Activated CD4-positive, alpha-beta T cell treated with anti-CD3 and anti-CD28 coated beads, Interleukin-2, amount 50 U/mL, for 1 hour (primary cell): Measurements from ENCODE around the gene CSGALNACT2.
"Not testable (repeated sequence)": the region's sequence is repeated elsewhere in the genome, so short reads cannot be mapped to it uniquely, and the experiment has no call there.

Experiments
- DNase-seq: peaks from one replicate; pipeline ENCODE4 v3.0.0-alpha.2; 2020

Gene CSGALNACT2, protein sequence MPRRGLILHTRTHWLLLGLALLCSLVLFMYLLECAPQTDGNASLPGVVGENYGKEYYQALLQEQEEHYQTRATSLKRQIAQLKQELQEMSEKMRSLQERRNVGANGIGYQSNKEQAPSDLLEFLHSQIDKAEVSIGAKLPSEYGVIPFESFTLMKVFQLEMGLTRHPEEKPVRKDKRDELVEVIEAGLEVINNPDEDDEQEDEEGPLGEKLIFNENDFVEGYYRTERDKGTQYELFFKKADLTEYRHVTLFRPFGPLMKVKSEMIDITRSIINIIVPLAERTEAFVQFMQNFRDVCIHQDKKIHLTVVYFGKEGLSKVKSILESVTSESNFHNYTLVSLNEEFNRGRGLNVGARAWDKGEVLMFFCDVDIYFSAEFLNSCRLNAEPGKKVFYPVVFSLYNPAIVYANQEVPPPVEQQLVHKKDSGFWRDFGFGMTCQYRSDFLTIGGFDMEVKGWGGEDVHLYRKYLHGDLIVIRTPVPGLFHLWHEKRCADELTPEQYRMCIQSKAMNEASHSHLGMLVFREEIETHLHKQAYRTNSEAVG

DNA sequence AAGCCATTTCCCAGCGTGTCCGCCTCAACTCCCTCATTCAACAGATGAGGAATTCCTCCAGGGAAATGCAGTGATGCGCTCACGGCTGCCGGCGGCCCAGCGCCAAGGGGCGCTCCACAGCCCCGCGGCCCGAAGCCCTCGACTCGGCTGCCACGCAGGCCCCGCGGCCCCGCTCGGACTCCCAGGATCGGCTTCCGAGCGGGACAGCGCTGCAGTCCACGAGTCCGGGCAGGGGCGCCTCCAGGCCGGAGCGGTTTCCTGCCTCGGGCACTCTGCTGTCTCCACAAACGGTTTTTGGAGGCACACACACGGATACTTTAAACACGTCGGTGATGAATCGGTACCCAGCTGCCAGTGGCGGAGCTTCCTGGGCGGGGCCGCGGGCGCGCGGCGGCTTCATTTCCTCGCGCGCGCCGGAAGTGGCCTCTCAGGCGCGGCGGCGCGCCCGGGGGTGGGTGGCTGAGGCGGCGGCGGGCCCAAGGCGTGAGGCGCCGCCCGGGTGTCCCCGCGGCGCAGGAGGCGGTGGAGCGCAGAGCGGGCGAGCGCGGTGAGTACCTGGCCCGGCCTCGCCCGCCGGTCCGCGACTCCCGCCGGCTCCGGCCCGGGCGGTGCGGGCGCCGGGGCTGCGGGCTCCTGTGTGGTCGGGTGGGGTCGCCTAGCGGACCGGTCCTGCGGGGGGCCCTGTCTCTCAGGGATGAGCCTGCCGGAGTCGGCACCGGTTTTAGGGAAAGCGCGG lies at the start of gene CSGALNACT2:
Gene CSGALNACT2, plus strand, starts transcription at position 425 of the 736 bp plus-strand sequence. CDS start 16,705 bp downstream, outside the sequence.
- DNase-seq = peak; percentile 85

DNA sequence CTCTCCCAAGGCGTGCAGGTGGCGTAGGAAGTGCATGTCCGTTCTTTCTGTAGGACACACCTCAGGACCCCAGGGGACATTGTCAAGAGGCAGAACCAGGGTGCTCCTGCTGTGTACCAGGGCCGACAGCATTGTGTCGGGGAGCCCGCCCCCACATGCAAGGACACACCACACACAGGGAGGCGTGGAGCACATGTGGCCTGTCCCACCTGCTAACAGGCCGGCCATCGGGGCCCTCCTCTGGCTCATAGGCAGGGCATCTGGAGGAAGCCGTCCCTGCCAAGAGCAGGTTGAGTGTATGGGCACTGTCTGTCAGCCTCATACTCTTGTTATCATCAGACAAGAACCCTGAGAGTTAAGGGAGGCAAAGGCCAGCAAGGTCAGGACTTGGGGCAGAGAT lies 48.7 kb upstream of the CSGALNACT2 start:
- no peak for DNase-seq

DNA sequence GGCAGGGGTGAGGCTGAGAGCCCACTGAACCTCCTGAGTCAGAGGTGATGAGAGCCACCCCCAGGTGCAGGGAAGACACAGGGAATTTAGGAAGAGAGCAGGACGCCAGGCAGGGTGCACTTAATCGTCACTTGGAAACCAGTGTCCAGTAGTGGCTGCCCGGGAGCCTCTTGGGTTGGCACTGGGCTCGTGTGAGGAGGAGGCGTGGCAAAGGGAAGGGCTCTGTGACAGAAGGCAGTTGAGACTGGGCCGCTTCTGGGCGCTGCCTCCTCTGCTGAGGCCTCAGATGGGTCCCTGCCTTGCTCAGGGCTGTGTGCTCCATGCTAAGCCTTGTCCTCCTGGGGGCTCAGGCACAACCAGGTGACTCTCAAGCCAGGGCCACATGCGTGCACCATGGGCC lies 48.1 kb upstream of the CSGALNACT2 start:
- no peak for DNase-seq

DNA sequence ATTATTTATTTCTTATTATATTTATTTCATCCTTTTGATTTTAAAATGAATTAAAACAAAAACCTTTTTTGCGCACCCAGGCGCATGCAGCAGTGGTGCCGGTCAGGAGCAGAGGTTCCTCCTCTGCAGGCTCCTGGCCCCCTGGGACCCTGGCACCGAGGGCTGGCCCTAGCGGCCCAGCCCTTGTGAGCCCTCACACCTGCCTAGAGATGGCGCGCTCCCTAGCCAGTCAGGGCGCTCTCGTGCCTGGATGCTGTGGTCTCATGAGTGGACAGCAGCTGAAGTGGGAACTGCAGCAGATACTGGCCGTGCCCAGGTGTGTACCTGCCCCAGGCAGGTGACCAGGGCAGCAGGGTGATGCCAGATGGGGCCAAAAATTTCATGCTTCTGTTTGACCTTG lies 47.6 kb upstream of the CSGALNACT2 start:
- no peak for DNase-seq

DNA sequence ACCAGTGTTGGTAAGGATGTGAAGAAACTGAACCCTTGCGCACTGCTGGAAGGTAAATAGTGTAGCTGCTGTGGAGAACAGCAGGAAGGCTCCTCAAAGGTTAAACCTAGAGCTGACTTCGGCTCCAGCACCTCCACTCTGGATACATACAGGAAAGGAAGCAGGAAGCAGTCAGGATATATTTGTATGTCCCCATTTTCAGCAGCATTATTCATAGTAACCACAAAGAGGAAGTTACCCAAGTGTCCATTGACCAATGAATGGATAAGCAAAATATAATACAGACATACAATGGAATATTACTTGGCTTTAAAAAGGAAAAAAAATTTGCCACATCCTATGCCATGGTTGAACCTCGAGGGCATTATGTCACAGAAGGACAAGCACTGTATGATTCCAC lies 46.4 kb upstream of the CSGALNACT2 start:
- DNase-seq = no peak

DNA sequence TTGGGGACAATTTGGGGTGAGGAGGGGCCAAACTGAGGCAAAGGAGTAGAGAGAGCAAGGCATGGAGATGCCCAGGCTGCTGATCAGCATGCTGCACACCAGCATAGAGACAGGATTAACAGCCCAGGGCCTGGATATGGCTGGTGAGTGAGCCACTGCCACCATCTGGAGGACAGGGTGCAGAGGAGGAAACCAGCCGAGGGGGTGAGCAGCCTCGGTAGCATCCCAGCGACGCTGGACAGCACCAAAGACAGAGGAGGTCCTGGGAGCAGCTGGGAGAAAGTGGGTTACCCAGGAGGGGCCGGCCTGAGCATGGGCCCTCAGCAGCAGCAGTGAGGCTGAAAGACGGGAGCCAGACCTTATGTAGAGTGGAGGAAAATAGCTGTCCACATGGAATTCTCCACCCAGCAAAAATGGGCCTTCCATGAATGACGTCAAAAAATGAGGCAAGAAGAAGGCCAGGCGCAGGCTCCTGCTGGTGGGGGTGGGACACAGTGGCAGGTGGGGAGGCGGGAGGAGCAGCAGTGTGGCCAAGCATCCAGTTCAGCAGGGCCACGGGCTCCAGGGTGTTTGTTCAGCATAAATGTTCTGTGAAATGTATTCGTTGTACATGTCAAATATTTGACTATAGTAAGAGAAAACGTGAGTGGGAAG lies 44.7 kb upstream of the CSGALNACT2 start:
- DNase-seq = no peak

DNA sequence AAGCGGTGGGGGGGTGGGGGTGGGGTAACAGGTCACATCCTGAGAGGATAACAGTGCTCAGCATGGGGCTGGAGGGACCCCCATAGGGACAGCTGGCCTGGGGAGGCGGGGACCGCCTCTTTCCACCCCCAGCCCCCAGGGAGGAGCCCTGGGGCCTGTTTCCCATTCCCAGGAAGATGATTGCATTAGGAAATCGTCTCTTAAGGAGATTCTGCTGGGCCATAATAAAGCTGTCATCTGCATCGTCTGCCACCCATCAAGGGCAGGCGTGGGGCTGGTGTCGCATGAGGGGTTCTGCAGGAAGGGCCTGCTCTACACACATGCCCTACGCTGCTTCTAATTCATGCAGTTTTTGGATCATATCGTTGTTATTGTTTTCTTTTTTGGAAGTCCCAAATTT lies 44.2 kb upstream of the CSGALNACT2 start:
- no peak for DNase-seq

DNA sequence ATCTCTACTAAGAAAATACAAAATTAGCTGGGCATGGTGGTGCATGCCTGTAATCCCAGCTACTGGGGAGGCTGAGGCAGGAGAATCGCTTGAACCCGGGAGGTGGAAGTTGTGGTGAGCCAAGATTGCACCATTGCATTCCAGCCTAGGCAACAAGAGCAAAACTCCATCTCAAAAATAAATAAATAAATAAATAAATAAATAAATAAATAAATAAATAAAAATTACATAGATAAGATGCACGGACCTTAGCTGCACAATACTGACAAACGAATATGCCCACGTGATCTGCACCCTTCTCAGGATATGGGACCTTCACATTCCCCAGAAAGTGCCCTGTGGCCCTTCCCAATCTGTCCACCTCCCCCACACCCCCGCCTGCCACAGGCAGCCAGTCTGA lies 38.9 kb upstream of the CSGALNACT2 start:
- DNase-seq = not testable (repeated sequence)

DNA sequence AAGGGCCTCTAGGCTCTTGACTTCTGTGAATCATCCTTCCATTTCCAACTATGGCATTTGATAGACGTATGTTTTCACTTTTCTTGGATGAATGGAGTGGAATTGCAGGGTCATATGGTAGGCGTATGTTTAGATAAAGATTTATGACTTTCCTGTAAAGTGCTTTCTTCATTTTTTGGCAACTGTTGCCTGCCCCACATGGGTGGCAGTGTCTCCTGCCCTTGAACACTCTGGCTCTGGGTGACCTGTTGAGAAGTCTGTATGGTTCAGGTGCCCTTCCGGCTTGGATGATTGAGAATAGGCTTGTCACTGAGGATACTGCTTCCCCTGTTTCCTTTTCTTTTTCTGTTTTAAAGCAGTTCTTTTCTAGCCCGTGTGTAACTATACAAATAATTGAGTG lies 38.3 kb upstream of the CSGALNACT2 start:
- DNase-seq = no peak

DNA sequence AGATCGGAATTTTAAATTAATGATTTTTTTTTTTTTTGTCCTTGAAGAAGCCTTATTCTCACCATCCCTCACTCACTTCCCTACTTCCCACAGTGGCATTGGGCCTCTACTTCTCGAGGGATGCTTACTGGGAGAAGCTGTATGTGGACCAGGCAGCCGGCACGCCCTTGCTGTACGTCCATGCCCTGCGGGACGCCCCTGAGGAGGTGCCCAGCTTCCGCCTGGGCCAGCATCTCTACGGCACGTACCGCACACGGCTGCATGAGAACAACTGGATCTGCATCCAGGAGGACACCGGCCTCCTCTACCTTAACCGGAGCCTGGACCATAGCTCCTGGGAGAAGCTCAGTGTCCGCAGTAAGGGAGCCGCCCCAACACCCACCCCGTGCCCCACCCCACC lies 37.9 kb upstream of the CSGALNACT2 start:
- DNase-seq = no peak

DNA sequence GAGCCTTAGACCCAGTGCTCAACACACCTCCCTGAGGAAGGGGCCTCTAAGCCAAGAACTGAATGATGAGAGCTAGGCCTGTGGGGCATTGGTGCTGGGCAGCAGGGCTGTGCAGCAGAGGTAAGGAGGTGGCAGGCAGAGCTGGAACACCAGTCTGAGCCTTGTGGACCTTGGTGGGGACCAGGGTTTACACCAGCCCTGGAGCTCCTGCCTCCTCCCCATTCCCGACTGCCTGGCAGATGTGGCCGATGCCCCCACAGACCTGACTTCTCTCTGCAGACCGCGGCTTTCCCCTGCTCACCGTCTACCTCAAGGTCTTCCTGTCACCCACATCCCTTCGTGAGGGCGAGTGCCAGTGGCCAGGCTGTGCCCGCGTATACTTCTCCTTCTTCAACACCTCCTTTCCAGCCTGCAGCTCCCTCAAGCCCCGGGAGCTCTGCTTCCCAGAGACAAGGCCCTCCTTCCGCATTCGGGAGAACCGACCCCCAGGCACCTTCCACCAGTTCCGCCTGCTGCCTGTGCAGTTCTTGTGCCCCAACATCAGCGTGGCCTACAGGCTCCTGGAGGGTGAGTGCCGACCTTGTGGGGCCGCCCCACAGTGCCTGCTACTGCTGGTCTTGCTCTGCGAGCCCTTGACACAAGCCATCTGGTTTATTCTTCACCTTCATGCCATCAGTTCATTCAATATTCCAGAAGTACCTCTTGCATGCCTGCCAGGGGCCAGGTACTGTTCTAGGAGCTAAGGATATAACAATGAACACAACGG lies 36.0 kb upstream of the CSGALNACT2 start:
- DNase-seq = no peak

DNA sequence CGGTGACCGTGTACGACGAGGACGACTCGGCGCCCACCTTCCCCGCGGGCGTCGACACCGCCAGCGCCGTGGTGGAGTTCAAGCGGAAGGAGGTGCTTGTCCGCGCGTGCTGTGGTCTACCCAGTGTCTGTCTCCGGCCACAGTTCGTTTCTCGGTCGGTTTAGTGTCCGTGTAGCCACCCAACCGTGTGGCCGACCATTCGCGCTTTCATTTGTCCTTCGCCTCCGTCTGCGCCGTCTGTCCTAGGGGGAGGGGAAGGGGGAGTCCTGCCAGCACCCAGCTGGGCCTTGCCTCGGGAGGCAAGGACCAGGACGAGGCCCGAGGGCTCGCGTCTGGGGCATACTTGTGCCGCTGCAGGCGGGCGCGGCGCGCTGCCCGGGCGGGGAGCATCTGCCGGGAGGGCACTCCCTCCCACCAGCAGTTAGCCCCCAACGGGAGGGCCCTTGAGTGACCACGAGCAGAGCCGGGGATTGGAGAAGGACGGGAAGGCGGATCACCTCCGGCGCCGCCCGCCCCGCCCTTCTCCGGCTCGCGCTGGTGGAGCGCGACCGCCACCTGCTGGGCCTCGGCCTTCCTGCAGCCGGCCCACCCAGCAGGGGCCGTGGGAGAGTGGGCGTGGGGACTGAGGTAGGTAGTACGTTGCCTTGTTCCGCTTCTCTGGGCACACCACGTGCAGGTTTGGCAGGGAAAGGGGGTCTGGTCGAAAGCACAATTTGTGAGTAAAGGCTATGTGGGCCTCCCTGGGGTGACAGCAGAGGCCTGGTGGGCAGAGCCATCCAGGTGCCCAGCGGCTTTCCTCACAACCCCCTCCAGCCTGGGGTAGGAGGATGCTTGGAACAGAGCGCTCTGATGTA lies 32.9 kb upstream of the CSGALNACT2 start:
- DNase-seq = peak; percentile 71

DNA sequence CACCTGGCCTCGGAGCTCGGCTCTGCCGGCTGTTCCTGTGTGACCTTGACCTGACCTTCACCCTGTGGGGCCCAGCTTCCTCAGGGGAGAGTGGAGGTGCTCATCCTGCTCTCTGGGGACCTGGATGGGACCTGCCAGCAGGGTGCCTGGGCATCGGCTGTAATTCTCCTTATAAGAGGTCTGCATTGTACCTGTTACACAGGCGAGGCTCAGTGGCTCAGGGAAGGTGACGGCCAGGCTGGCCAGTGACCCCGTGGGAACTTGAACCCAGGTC lies 32.4 kb upstream of the CSGALNACT2 start:
- DNase-seq = no peak

DNA sequence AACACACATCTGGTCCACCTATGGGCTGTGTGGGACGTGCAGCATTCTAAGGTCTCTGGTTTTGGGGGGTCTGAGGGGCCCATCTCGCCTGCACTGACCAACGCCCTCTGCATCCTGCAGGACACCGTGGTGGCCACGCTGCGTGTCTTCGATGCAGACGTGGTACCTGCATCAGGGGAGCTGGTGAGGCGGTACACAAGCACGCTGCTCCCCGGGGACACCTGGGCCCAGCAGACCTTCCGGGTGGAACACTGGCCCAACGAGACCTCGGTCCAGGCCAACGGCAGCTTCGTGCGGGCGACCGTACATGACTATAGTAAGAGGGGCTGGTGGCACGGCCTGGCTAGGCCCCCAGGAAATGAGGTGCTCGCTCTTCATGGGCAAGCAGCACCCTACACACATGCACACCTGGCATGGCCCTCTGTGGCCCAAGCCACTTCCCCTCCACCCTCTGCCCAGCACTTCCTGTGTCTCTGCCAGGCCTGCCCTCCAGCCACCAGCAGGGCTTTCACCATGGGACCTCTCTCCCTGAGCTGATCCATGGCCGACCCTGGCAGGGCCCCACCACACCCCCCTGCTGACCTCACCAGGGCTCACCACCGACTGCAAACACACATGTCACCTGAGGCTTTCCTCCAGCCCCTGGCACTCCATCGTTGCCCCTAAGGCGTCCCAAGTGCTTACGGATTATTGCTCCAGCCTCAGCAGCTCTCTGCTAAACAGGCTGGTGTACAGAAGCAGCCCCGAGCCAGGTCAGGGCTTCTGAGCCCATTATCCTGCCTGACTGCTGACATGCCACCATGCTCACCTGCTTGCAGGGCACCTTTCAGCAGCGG lies 31.8 kb upstream of the CSGALNACT2 start:
- DNase-seq = no peak

DNA sequence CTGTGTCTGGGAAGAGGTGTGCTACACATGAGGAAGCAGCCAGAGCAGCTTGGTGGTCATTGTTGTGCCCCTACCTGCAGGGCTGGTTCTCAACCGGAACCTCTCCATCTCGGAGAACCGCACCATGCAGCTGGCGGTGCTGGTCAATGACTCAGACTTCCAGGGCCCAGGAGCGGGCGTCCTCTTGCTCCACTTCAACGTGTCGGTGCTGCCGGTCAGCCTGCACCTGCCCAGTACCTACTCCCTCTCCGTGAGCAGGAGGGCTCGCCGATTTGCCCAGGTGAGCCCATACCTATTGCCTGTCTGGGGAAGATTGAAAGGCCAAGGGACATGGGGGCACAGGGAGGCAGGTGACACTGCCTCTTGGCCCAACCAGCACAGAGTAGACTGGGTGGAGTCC lies 29.3 kb upstream of the CSGALNACT2 start:
- no peak for DNase-seq

DNA sequence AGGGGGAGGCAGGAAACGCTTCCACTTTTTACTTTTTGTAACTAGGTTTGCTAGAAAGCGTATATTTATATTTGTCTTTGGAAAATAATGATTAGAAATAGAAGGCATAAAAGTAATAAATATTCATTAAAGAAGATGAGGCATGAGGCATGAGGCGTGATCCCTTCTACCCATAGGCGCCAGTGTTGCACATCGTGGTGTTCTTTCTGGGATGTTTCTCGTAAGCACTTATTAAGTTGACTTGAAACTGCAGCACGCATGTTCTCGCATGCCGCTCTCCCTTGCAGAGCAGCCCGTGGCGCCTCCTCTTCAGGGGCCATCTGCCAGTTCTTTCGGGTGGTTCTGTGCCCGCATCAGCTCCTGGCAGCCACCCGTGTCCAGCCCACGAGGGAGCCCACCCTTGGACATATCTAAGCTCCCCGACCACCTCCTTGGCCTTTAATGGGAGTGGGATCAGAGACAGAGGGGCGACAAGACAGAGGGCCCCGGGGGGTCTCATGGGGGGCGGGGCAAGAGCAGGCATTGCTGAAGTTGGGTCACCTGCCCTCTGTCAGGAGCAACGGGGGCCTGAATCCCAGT lies 28.5 kb upstream of the CSGALNACT2 start:
- no peak for DNase-seq

DNA sequence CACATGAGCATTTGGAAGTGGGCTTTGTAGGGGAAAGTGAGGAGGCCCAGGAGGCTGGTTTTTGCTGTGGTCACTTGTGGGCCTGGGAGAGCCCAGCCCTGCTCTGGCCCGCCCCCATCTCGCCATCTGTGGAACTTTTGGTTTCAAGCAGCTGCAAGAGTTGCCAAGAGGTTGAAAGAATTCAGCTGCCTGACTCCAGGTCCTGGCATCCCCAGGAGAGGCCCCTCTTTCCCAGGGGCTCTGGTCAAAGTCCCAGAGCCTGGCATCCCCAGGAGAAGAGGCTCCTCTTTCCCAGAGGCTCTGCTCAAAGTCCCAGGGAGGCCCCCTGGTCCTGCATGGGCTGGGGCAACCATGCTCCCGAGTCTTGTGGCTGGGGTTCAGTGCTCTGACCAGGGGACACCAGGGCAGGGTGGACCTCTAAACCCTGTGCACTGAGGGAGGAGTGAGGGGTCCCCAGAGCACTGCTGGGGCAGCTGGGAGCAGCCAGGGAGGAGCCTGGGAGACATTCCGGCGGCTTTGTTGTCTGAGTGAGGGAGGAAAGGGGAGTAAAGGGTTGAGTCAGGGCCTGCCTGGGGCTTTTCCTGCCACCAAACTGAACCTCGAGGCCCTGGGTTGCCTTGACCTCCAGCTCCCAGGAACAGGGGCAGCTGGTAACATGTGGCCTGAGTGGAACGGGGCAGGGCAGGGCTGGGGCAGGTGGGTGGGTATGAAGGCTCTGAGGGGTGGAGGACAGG lies 27.7 kb upstream of the CSGALNACT2 start:
- no peak for DNase-seq

DNA sequence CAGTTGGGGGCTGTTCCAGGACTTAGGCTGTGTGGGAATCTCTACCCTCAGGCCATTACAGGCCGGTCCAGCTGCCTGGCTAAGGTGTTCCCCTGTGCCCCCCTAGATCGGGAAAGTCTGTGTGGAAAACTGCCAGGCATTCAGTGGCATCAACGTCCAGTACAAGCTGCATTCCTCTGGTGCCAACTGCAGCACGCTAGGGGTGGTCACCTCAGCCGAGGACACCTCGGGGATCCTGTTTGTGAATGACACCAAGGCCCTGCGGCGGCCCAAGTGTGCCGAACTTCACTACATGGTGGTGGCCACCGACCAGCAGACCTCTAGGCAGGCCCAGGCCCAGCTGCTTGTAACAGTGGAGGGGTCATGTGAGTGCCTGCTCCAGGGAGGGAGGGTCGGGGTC lies 27.1 kb upstream of the CSGALNACT2 start:
- no peak for DNase-seq

DNA sequence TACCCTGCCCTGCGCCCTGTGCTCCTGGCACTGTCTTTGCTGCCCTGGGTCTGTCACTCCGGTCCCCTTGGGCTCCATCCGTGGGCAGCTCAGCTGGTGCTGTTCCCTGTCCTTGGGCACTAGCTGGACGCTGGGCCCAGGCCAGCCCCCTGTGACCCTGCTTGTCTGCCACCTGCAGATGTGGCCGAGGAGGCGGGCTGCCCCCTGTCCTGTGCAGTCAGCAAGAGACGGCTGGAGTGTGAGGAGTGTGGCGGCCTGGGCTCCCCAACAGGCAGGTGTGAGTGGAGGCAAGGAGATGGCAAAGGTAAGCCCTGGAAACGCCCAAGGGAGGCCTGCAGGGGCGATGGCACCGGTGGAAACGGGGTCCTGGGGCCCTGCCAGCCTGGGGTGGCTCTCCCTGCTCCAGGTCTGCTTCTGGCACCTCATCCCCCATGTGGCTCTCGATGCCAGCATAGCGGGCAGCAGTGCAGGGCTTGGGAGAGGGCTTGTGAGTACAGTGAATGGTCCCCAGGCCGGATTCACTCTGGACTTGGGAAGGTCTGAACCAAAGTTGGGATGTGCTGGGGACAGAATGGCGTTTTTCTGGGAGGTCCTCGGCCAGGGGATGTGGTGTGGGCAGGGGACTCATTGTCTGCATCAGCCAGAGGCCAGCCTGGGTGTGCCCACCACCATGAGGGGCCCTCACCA lies 26.2 kb upstream of the CSGALNACT2 start:
- DNase-seq = no peak
